Stimulated activated CD4-positive, alpha-beta T cell treated with anti-CD3 and anti-CD28 coated beads, TNF-alpha, amount 100 ng/mL, for 1 hour (primary cell): Measurements from ENCODE around the gene FRAS1.
"Not testable (repeated sequence)": the region's sequence is repeated elsewhere in the genome, so short reads cannot be mapped to it uniquely, and the experiment has no call there.

Experiments
- DNase-seq, 3 donors: peaks; one replicate each; pipeline ENCODE4 v3.0.0-alpha.2; 2020; ENCODE audit warnings: low read depth in 3 of 3, low spot score in 1 of 3

The FRAS1 gene

DNA sequence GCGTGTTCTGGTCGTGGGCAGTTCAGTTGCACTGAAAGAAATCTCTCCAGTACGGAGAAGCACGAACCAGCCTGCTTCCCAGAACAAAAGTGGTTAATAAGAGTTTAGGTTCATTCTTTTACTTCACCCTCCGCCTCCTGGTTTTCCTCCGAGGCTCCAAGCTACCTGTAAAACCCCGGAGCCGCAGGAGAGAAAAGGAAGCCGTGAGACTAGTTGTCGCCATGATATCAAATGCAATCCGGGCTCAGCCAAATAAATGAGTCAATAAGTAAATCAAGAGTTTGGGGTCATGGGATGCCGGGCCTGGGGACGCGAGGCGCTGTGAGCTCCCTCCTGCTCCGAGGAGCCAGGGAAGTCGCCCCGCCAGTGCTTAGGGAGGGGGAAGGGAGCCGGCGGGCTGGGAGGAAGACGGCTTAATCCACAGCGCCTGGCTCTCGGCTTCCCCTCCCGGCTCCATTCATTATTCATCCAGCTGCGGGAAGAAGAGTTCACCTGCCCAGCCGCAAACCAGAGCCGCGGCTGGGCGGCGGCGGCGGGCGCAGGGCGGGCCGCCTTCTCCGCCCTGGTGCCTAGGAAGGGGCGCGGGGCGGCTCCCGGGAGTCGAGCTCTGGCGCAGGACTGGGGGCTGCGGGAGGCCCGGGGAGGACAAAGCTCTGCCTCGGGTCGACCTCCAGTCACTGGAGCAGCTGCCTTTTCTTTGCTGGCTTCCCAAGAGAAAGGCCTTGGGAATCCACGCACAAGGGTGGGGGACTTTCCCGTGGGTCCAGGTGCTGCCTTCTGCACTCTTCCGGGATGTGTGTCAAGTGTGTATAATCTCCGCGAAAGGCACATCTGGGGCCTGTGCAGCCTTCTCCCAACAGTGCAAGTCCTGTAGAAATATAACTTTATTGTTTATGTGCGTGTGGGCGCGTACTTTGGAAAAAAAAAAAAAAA is 1.7 kb downstream of the FRAS1 start:
- DNase-seq, result no peak

DNA sequence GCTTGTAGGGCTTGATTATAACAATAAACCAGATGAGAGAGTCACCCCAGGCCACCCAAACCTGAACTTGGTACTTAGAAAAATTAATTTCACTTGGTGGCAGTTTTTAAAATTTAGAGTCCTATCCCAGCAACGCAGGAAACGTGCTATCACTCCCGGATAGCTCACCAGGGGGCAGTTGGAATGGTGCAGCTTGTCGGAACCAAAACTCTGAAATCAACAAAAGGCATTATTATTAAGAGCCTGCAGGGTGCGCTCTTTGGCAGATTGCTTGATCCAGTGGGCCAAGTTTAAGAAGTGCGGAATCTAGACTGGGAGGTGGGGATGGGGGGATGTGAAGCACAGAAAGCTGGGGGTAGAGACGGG is 2.4 kb downstream of the FRAS1 start:
- DNase-seq, result no peak

DNA sequence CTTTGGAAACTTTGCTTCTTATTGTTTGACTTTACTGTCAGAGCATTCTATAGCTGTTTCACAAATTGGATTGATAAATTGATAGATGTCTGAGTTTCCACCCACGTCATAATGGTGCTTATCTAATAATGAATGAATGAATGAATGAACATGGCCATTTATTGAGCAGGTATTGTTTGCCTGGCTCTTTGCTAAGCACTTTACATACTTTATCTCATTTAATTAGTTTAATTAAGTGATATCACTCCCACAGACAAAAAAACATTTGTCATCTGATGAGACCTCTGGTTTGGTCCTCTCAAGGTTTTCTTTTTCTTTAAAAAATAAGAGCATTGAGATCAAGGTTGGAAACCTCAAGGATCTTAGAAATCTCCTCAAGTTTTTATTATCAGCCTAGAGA is 2.8 kb downstream of the FRAS1 start:
- DNase-seq, result no peak

DNA sequence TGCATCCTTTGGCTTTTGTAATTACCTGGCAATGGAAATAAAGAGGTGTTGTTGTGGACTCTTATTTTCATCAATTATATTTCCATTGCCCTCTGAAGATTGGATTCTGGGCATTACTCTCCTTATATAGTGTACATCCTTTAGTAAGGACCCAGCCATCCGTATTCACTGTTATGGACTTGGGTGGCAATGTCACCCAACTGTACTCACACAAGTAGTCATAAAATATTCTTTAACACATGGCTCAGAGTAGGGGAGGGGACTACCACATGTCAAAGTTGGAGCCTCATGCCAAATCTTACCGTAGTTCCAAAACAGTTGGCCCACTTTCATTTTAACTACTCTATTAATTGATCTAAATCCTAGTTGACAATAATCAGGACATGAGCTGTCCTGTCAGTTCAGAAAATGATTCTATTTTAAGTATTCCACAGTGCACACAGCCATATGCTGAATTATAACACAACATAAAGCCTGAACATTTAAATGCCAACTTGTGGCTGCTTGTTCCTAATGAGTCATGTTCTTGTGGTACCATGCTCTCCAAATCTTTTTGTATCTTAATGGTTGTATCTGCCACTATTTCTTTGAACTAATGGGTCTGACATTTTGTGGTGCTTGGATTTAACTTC is 4.9 kb downstream of the FRAS1 start:
- DNase-seq, result no peak

DNA sequence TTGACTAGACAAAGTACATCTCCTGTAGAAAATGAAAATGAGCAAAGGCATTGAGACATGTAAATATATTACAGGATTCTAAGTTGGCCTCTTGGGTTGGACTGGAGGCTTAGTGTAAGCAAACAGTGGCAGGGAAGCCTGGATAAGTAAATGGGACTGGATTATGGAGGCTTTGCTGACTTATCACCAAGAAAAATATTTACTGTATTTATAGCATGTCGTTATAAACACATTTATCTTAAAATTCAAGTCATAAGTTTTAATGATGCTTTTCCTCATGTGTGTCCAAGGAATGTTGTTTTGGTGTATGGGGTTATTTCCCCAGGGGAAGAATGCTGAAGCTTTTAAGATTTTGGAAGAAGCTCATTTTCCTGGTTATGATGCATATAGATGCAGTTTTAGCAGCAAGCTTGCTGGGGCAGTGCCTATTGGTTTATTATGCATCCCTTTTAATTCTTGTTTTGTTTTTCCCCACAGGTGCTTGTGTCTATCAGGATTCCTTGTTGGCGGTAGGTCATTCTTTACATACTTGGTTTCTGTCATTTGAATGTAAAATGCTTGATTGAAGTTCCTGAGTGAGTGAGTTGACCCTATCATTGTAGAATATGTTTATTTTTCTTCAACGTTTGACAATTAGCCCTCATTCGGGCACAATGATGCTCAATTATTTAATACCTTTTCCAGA is 8.5 kb downstream of the FRAS1 start:
- DNase-seq, result no peak

DNA sequence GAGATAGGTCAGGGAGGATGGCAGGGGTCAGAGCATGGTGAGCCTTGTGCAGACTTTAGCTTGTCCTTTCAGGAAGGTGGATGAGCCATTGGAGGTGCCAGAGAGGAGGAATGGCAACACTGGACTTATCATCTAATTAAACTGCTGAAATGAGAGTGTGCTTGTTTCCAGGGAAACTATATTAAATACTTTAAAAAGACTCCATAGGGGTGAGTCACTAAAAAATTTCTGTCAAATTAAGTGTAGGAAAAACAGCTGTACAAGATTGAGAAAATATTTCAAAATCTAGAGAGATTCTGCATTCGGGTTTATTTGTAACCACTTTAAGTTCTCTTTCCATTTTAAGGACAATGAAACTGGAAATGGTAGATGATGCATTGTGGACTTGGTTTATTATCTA is 11.4 kb downstream of the FRAS1 start:
- DNase-seq, result no peak

DNA sequence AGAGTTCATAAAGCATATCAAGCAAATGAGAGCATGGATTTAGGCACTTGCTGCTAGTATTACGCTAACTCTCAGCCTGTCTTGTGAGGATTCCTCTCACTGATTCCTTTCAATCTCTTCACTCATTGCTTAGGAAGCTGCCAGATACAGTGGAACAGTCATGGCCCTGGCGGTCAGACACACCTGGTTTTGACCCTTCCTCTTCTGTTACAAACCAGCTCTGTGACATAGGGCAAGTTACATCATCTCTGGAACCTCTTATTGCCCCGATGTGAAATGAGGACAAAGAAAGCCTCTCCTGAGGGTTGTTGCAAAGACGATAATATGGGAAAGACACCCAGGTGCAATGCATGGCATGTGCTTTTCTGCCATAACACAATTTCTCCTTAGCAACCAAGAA is 12.2 kb downstream of the FRAS1 start:
- DNase-seq, result no peak

DNA sequence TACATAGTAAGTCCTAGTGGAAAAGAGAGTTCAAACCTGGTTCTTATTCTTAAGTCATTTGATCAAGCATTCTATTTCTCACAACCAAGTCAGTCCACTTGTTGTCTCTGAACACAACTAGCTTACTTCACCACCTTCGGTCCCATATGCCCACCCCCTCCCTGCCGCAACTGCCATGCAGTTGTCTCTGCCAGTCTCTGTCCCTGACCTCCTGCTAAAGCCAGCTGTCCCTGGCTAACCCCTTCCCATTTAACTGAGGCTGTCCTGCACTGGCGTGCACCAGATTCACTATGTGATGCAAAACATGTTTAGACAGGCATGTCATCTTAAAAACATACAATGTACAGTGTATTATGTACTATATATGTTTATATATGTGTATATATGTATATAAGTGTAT is 12.7 kb downstream of the FRAS1 start:
- no peak for DNase-seq

DNA sequence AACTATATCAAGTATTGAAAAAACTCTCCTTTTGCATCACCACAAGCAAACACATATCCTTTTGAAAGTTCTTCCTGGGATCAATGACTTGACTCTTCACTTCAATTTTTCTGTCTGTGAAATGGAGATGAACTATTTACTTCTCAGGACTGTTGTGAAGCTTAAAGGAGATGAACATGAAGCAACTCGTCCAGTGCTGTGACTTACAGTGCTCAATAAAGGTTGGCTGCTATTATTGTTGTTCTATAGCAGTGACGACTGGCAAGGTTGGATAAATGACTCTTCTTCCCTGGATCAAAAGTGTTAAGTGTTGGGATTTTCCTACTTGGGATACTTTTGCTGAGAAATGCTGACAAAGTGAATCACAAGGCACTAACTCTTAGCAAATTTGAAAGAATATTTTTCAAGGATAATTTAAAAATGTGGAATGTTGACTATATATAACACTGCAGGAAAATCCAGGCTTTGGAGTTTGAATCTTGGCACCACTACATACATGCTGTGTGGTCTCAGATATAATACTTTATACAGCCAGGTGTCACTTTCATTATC is 13.7 kb downstream of the FRAS1 start:
- DNase-seq, result no peak

DNA sequence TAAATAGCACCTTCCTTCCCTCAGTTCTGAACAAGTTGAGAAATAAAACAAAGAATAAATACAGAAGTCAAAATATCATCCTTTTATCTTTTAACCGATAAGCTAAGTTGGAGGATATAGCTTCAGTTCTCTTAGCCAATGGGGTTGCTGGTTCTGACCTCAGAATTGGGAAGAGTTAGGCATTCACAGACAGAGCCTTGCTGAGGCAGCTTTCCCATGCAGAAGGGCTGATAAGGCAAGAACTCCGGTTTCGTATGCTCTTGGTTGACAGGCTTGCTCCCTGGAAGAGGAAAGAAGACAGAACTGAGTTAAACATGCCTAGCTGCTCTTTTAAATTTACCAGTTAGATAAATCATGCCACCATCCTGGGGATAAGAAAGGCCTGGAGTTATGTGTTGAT is 17.6 kb downstream of the FRAS1 start:
- DNase-seq, result no peak

DNA sequence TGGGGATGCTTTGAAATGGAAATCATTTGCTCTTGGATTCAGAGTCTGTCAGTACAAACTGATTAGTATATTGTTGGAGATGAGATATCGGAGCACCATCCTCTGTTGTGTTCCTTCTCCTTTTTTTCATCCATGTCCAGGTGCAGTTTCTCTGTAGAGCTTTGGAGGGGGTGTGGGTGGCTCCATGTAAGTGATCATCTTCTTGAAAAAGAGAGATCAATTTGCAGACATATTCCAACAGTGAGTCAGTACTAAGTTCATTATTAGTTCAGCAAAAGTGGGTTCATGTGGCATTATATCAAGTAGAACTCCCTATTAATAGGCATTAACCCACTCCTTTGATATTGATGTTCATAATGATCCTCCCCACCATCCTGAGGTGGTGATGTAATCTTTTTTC is 18.9 kb downstream of the FRAS1 start:
- no peak for DNase-seq

DNA sequence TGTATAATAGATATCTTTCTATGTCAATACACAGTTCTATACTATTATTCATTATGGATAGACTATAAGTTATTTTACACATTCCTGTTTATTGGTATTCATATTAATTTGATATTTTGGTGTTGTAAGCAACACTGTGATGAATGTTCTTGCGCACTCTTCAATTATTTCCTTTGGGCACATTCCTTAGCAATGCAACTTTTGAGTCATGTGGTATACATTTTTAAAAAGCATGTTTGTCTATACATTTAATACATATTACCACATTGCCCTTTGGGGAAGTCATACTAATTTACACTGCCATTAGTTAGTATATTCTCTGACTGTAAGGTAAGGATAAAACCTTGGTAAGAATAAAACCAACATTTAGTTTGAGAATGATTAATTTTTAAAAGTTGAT is 21.0 kb downstream of the FRAS1 start:
- no peak for DNase-seq

DNA sequence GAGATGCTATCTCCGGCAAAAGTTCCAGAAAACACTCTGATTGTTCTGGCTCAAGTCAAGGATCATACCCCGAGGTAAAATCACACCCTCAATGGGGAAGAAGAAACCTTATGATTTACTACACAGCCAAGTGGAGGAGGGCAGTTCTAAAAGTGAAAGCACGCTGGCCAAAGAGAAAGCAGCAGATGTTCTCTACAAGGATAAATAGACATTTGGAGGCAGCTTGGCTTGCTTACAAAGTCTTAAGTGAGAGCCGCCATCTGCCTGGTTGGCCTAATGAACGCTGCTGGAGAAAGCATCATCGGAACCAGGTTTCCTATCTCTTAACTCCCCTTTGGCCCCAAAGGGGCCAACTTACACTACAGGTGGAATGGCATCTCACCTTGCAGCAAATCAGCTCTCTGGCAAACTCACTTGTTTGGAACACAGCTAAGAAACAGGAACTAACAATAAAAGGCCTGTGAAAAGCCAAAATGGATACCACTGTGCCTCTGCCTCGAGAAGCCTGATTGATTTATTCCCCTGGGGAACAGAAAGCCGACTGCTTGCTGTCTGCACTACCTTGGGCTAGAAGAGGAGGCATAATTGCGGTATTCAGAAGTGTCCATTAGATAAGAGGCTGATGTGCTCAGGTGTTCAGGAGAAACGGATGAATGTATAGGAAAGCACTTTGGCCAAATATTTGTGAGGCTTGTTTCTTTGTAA is 22.8 kb downstream of the FRAS1 start:
- DNase-seq, result no peak

DNA sequence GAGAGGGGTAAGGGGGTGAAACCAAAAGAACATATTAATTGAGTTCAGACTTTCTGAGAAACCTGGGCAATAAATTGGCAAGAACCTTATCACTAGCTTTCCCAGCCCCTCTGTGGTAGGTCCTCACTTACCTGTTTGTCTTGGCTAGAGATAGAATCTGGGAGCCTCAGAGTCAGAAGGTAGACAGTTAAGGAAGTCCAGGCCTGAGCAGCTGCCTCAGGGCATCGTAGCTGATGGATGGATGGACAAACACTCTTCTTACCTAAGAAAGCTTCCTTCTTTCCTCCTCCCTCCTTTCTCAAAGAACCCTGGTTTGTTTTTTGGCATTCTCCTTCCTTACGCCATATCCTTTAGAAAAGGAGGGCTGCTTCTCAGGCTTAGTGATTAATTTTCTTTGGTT is 24.4 kb downstream of the FRAS1 start:
- DNase-seq, result no peak

DNA sequence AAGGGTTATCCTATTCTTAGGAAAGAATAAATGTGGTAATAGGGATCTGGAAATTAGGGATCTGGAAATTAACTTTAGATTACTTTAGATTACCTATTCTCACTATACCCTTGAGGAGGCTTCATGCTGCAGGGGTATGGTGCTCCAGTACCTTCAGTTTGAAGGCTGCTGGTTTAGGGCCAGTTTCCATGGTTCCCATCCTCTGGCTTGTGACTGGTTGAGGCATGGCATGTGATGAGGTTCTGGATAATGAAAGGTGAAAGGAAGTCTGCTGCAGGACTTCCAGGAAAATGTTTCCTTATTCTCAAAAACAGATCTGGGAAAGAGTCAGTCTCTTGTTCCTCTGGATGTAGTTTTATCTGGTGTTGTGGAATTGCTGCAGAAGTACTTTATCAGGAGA is 25.9 kb downstream of the FRAS1 start:
- no peak for DNase-seq

DNA sequence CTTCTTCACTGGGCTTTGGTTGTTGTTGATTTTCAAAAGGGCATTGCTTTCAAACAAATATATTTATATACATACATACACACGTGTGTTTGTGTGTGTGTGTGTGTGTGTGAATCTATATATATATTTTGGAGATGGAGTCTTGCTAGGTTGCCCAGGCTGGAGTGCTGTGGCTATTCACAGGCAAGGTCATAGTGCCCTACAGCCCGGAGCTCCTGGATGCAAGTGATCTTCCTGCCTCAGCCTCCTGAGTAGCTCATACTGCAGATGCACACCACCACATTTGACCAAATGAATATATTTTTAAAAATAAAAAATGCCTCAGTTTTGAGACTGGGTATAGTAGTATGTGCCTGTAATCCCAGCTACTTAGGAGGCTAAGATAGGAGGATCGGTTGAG is 34.4 kb downstream of the FRAS1 start:
- no peak for DNase-seq

DNA sequence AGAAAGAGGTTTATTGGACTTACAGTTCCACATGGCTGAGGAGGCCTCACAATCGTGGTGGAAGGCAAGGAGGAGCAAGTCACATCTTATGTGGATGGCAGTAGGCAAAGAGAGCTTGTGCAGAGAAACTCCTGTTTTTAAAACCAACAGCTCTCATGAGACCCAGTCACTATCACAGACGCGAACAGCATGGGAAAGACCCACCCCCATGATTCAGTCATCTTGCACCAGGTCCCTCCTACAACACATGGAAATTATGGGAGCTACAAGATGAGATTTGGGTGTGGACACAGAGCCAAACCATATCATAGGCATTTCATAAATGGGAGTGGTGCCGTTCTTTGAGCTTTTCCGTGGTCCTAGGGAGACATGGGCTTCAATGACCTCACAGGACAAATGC is 35.2 kb downstream of the FRAS1 start:
- DNase-seq, result not testable (repeated sequence)

DNA sequence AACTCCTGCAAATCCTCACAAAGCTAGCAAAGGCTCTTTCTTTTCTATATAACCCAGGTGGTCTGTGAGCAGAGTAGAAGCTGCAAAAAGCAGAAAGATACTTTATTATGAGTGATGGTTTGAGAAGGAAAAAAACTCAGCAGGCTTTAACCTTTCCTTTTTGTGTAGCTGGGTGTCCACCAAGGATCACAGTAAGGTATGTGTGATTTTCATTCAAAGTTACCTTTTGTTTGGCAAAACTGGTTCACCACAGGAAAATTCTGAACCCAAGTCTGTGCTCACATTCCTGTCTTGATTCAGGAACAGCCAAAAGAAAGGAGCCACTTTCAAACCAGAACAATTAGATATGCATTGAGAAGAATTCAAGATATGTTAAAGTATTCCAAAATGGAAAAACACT is 35.7 kb downstream of the FRAS1 start:
- no peak for DNase-seq

DNA sequence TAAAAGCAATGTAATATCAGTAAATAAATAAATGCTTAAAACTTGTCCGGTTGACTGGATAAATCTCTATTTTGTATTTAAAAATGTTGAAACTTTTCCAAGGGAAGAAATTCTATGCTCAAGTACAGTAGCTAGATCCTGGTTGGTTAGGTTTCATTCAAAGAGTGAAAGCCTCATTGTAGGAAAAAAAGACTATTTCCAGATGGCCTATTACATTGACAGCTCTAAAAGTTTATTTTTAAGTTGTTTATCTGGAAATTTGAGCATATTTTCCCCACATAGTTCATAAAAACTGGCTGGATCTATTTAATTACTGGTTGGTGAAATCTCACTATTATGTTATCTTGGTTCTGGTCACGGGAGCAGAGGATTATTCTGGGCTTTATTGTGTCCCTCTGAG is 38.0 kb downstream of the FRAS1 start:
- DNase-seq, result no peak

DNA sequence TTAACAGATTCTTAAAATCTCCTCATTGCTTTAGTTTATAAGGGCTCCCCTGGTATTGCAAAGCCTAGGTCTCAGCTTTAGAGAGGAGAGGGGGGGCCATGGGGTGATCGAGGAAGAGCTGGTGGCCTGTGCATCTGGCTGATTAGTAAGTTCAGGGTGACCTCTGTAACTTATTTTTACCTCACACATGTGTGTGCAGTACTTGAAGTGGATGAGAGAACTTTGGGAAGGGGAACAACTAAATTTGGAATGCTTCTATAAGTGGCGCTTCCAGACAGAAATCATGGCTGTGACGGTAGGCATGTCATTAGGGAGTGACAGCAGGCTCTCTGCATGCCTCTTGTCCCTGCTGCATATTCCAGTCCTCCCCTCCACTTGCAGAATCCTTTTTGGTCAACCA is 41.9 kb downstream of the FRAS1 start:
- no peak for DNase-seq

DNA sequence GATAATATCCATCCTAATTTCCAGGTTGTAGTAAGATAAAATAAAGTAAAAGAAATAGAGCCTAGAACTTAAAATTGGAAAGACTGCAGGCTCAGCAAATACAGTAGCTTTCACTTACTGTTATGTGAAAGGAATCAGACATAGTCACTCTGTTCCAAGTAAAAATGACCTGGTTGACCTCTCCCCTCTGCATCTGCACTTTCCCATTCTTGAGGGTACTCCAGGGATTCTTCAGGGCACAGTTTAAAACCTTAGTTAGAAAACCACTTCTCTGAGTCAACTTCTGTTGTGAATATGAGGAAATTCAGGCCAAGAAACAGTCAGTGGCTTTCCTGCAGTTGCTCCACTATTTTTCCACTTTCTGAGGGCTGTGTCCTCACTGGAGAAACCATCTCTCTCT is 42.9 kb downstream of the FRAS1 start:
- no peak for DNase-seq
